GM21786 (cell line): ENCODE results near the gene KYAT1.

Source experiments
- ATAC-seq: cut with Tn5 transposase; IDR thresholded peaks from one replicate; pipeline ENCODE4 v1.9.1; 2021; ENCODE audit not compliant: unreplicated experiment

The KYAT1 gene

GRCh38 chr9:128786681-128787601 lies 94.8 kb downstream of the KYAT1 start, which contains the start of gene TBC1D13:
Gene TBC1D13 (plus strand): TSS chr9:128787253. CDS start chr9:128787354, 101 bp downstream.
- ATAC-seq: peak; percentile 80

GRCh38 chr9:128785427-128785826 lies 96.3 kb downstream of the KYAT1 start:
- ATAC-seq: no peak
